ENCODE data around the gene PRDM8. TPM values are rescaled to one million over a fixed set of nuclear protein-coding genes. Genes with fewer than 3 reads are reported as not detected.

The PRDM8 gene
- total and polyA plus RNA-seq, 2 experiments from 2014 or later = 1.7 to 4.4 TPM

DNA sequence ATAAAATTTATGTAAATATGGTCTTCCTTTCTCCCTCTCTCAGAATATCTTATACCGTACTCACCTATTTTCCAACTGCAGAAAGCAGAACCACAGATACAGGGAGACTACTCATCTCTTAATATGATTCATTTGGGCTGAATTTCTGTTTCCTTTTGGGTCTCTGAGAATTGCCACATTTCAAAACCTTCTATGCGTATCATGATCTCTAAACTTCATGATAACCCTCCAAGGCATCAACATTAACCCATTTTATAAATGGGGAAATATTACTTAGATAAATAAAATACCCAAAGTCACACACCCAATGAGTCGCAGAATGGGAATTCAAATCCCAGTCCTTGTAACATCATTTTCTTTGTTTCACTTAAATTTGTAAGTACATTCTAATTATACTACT is 16.6 kb upstream of the PRDM8 start:
- Histone ChIP-seq H3K9me3 (ENCODE audit: low read depth) (no peaks in the 10 kb centered on the region), H4K20me1 (ENCODE audit: insufficient read depth) (no peaks in the 10 kb centered on the region), H3K4me3 (no peak overlapping the region), H3K9ac (no peak overlapping the region), H3K36me3 (ENCODE audit: low read depth) (no peaks in the 10 kb centered on the region), H3K27ac (no peak overlapping the region), H3K4me1 (ENCODE audit: insufficient read depth) (peaks cover 14% of the 10 kb centered on the region), H3K4me2 (ENCODE audit: unreplicated experiment) (peak overlapping the region; percentile 16), H3K9me2 (ENCODE audit: insufficient read depth) (no peaks in the 10 kb centered on the region), H3F3A (ENCODE audit: insufficient read depth) (peaks cover 25% of the 10 kb centered on the region), H2AFZ (no peak overlapping the region), H3K79me2 (ENCODE audit: insufficient read depth) (peaks cover 7% of the 10 kb centered on the region; the same call in 1 of the 2 replicates), H3K27me3 (replicated peaks; ENCODE audit: insufficient read depth) (no peaks in the 10 kb centered on the region)
- TF ChIP-seq EZH2phosphoT487 (IDR thresholded peaks at IDR 0.05; ENCODE audit: insufficient read depth, low read depth) (no peak), EZH2 (IDR thresholded peaks at IDR 0.05; ENCODE audit: insufficient read depth, poor library complexity, severe bottlenecking) (no peak)
- in situ Hi-C loops (cut with MboI) = no loop called here
- peak; percentile 53 for DNase-seq
- WGBS, 2 experiments (ENCODE audit: low coverage in 1 of 2, low lambda C conversion rate in 2 of 2, missing lambda C conversion rate in 2 of 2) = 69 to 78% methylated on average over 3 of the region's 3 CpGs

DNA sequence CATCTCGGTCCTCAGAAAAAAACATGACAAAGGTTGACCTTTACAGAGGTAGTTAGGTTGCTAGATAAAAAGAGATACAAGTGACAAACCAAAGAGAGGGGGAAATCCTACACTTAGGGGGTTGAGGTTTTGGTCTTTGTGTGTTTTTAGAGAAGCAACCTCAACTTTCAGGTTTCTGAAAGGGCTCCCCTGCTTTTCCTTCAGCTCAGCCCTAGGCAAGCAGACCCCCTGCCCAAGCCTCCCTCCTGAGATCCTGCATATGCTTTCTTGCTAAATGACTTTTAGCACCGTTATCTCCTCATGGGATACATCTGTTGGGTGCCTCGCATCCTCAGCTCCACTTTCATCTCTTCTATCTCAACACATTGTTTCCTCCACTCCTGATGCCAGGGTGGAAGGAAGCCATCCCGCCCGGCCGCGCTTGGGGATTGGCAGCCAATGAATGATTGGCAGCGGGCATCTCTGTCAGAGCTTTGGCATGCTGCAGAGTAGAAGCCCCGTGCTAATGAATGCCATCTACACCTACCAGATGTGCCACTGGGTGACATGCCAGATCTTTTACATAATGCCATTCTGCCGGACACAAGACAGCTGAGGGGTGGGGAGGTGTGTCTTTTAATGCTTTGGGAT is 15.0 kb upstream of the PRDM8 start:
- Histone ChIP-seq H2AFZ (0 out of 2 replicates have a peak overlapping the region, but pooled peaks have one; percentile 15), H3K9ac (no peak overlapping the region), H3K4me1 (ENCODE audit: insufficient read depth) (peaks cover 14% of the 10 kb centered on the region), H3K27me3 (replicated peaks; ENCODE audit: insufficient read depth) (no peaks in the 10 kb centered on the region), H3K36me3 (ENCODE audit: low read depth) (no peaks in the 10 kb centered on the region), H3K4me2 (ENCODE audit: unreplicated experiment) (no peak overlapping the region), H3K79me2 (ENCODE audit: insufficient read depth) (peaks cover 11% of the 10 kb centered on the region), H3K9me2 (ENCODE audit: insufficient read depth) (no peaks in the 10 kb centered on the region), H3K9me3 (ENCODE audit: low read depth) (no peaks in the 10 kb centered on the region), H4K20me1 (ENCODE audit: insufficient read depth) (no peaks in the 10 kb centered on the region), H3F3A (ENCODE audit: insufficient read depth) (peaks cover 25% of the 10 kb centered on the region), H3K4me3 (no peak overlapping the region), H3K27ac (no peak overlapping the region)
- in situ Hi-C loops (cut with MboI) = no loop called here
- TF ChIP-seq EZH2phosphoT487 (IDR thresholded peaks at IDR 0.05; ENCODE audit: insufficient read depth, low read depth) (no peak), EZH2 (IDR thresholded peaks at IDR 0.05; ENCODE audit: insufficient read depth, poor library complexity, severe bottlenecking) (no peak)
- 19 to 23% methylated on average over 10 of the region's 10 CpGs for WGBS, 2 experiments (ENCODE audit: low coverage in 1 of 2, low lambda C conversion rate in 2 of 2, missing lambda C conversion rate in 2 of 2)
- DNase-seq = peak; percentile 13

DNA sequence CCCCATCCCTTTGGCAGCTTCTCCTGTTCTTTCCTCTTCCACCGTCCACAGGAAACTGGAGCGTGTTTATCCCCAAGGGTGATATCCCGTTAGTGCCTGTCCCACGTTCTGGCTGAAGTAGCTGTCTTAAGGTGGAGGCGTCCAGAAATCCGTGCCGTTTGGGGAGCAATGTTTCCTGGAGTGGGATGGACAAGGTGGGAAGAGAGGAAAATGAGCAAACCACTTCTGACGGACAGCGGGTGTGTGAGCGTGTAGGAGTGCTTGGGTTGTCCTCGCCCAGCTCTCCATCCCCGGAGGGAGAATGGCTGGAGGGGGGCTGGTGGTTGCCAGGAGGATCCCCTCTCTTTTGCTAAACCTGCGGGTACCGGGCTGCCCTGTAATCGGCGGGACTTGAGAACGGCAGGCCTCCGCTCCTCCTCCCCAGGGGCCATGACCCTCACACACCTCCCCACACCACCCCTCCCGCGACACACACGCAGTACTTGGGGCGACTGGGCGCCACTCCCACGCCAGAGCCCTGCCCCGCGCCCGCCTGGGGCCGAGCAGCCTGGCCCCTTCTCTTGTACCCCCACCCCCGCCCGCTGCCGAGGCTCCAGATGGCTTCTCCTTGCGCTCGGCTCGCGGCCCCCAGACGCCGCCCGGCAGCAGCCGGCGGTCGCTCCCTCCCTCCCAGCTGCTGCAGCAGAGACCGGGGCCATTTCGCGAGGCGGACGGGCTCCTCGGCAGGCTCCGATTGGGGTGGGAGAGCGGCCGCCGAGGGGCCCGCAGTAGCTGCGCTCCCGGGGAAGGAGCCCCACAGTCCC is 13.9 kb upstream of the PRDM8 start:
- Histone ChIP-seq H3K4me1 (ENCODE audit: insufficient read depth) (peaks cover 14% of the 10 kb centered on the region), H3K9me3 (ENCODE audit: low read depth) (no peaks in the 10 kb centered on the region), H4K20me1 (ENCODE audit: insufficient read depth) (no peaks in the 10 kb centered on the region), H3K27me3 (replicated peaks; ENCODE audit: insufficient read depth) (no peaks in the 10 kb centered on the region), H3K4me3 (peak overlapping the region; percentile 100), H3K27ac (no peak overlapping the region), H3K9me2 (ENCODE audit: insufficient read depth) (no peaks in the 10 kb centered on the region), H3F3A (ENCODE audit: insufficient read depth) (peaks cover 25% of the 10 kb centered on the region), H3K79me2 (ENCODE audit: insufficient read depth) (peaks cover 12% of the 10 kb centered on the region), H2AFZ (peak overlapping the region; percentile 99), H3K36me3 (ENCODE audit: low read depth) (no peaks in the 10 kb centered on the region), H3K4me2 (ENCODE audit: unreplicated experiment) (peak overlapping the region; percentile 87), H3K9ac (peak overlapping the region; percentile 84)
- in situ Hi-C loops (cut with MboI) = no loop called here
- TF ChIP-seq EZH2 (IDR thresholded peaks at IDR 0.05; ENCODE audit: insufficient read depth, poor library complexity, severe bottlenecking) = no peak
- TF ChIP-seq EZH2phosphoT487 (IDR thresholded peaks at IDR 0.05; ENCODE audit: insufficient read depth, low read depth) = no peak
- DNase-seq = peak; percentile 44
- 1% methylated on average over 26 to 50 of the region's 54 CpGs for WGBS, 2 experiments (ENCODE audit: low coverage in 1 of 2, low lambda C conversion rate in 2 of 2, missing lambda C conversion rate in 2 of 2)

DNA sequence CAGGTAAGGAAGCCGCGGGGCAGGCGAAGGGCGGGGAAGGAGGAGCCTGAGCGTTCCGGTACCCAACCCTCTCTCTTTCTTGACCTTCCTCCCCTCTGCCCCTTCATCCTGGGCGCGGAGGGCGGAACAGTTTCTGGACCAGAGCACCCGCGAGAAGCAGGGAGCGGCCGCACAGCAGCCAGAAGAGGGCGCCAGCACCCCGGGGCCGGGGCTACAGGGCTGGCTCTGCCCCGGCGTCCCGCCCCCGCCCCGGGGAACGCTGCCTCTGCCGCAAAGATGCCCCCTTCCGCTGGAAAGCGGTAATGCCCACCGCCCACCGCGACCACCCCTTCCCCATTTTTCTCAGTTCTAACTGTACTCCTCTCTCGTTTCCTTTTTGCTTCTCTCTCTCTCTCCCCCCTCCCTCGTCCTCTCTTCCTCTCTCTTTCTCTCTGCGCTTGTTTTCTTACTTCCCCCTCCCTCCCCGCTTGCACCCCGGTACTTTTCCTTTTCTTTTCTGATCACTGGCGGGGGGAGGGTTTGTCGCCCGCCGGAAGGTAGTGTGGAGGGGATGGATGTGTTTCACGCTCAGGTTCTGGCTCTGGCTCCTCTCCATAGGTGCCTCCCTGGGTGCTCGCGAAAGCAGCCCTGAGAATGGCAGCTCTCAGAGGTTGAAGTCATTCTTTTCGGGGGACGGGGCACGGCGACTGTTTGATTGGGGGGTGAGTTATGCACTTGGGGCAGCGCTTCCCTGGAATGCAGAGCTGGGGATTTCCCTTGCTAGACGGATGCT is 13.1 kb upstream of the PRDM8 start:
- in situ Hi-C loops (cut with MboI) = no loop called here
- Histone ChIP-seq H3K79me2 (ENCODE audit: insufficient read depth) (peaks cover 20% of the 10 kb centered on the region), H3K9me3 (ENCODE audit: low read depth) (no peaks in the 10 kb centered on the region), H3K4me1 (ENCODE audit: insufficient read depth) (peaks cover 14% of the 10 kb centered on the region), H4K20me1 (ENCODE audit: insufficient read depth) (no peaks in the 10 kb centered on the region), H3K9me2 (ENCODE audit: insufficient read depth) (no peaks in the 10 kb centered on the region), H3K36me3 (ENCODE audit: low read depth) (no peaks in the 10 kb centered on the region), H3F3A (ENCODE audit: insufficient read depth) (peaks cover 25% of the 10 kb centered on the region), H3K9ac (peak overlapping the region; percentile 84), H3K27me3 (replicated peaks; ENCODE audit: insufficient read depth) (no peaks in the 10 kb centered on the region), H3K27ac (no peak overlapping the region), H2AFZ (peak overlapping the region; percentile 99), H3K4me3 (peak overlapping the region; percentile 100), H3K4me2 (ENCODE audit: unreplicated experiment) (peak overlapping the region; percentile 87)
- TF ChIP-seq EZH2phosphoT487 (IDR thresholded peaks at IDR 0.05; ENCODE audit: insufficient read depth, low read depth) = no peak
- no peak for TF ChIP-seq EZH2 (IDR thresholded peaks at IDR 0.05; ENCODE audit: insufficient read depth, poor library complexity, severe bottlenecking)
- peak; percentile 93 for DNase-seq
- 0 to 1% methylated on average over 22 to 44 of the region's 46 CpGs for WGBS, 2 experiments (ENCODE audit: low coverage in 1 of 2, low lambda C conversion rate in 2 of 2, missing lambda C conversion rate in 2 of 2)

All from GM23248 (cell line).